GM12891 (cell line): Measurements from ENCODE around the gene GJC1.

Source experiments
- POLR2A ChIP-seq: IDR thresholded peaks from 2 replicates; pipeline ENCODE4 v1.6.1; 2011; ENCODE audit warnings: low read depth, low read length, control low read depth
- POLR2AphosphoS5 ChIP-seq: IDR thresholded peaks from 2 replicates; pipeline ENCODE4 v1.6.1; 2011; ENCODE audit warnings: low read depth, low read length, control low read depth
- POU2F2 ChIP-seq: IDR thresholded peaks from 2 replicates; pipeline ENCODE4 v1.6.1; 2011; ENCODE audit warnings: low read depth, mild to moderate bottlenecking, control low read depth, low read length, moderate library complexity
- TAF1 ChIP-seq: IDR thresholded peaks from 2 replicates; pipeline ENCODE4 v1.6.1; 2011; ENCODE audit warnings: low read depth, low read length, control low read depth

DNA sequence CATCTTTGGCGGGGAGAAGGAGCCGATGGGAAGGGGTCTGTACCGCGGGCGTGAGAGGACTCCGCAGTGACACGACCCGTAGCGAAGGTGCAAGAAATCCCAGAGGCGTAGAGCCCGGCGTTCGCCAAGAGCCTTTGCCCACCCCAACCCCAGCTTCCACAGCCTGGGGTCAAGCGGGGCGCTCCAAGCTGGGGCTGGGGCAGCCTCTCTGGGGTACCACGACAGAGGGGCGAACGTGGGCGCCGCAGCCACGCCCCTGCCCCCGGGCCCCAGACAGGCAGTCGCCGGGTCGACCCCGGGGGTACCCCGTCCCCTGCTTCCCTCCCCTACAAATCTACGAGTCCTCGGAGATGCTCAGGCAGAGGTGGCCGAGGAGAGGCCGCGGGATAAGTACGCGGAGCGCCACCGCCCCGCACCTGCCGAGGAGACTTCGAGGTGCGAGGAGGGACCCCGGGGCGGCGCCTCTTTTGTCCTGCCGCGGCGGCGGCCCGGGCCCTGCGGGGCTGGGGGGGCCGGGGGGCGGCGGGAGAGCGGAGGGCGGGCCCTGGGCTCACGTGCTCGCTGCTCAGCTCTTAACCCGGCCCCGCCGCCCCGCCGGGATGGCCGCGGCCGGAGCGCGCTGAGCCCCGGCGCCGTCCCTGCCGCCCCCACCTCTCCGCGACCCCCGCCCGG, 71.5 kb downstream of the GJC1 start, which contains the start of gene ADAM11:
- TF ChIP-seq POLR2A (no peak), POLR2AphosphoS5 (no peak), TAF1 (no peak), POU2F2 (no peak)
